Measurements from ENCODE around the gene NRIP3.
A peak's percentile ranks its signal among the peaks of the same experiment; 100 is the strongest.

The NRIP3 gene

DNA sequence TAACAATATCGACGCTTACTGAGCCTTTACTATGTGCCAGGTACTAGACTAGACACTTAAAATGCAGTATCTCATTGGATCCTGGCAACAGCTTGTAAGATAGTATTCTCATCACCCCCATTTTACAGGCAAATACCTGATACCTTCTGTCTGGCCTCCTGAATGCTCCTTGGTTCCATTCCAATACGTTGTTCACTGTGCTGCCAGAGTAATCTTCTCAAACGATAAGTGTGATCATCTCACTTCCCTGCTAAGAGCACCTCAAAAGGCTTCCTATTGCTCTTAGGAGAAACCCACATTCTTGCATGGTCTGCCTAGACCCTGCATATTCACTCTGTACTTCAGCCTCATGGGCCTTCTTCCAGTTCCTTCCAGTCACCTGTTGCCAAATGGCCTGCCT, 1.3 kb upstream of the NRIP3 start:
- Histone ChIP-seq H2BK120ac (ENCODE audit: low read depth, low read length) (no peak overlapping the region), H2BK15ac (replicated peaks; ENCODE audit: low read depth) (no peak overlapping the region), H4K5ac (ENCODE audit: low read length) (no peak overlapping the region), H3K79me1 (ENCODE audit: low read length) (no peaks in the 10 kb centered on the region), H3K23ac (ENCODE audit: low read length) (no peak overlapping the region), H3K36me3 (ENCODE audit: control insufficient read depth, insufficient read depth, low read length) (no peaks in the 10 kb centered on the region), H3K4me3 (ENCODE audit: low read length) (no peak overlapping the region), H3K4ac (ENCODE audit: low read depth, low read length) (no peak overlapping the region), H3K4me1 (ENCODE audit: control insufficient read depth, low read depth, low read length) (no peaks in the 10 kb centered on the region), H3K4me2 (ENCODE audit: low read length) (no peak overlapping the region), H3K79me2 (ENCODE audit: control insufficient read depth, insufficient read depth, low read length) (no peaks in the 10 kb centered on the region), H3K18ac (ENCODE audit: low read length) (no peak overlapping the region), H2AK5ac (ENCODE audit: low read length) (no peak overlapping the region), H3K56ac (ENCODE audit: low read length) (no peak overlapping the region), H3K9ac (ENCODE audit: low read length) (no peak overlapping the region), H2BK5ac (ENCODE audit: low read length) (no peak overlapping the region), H4K8ac (ENCODE audit: low read depth, low read length) (no peak overlapping the region), H3K27me3 (ENCODE audit: insufficient read depth, low read length, poor library complexity) (peaks cover 29% of the 10 kb centered on the region), H3K27ac (ENCODE audit: low read depth, low read length) (no peak overlapping the region)
- DNase-seq: no peak
- no CpG with 5 or more reads among the region's 4 CpGs for WGBS (ENCODE audit: extremely low coverage, insufficient coverage, low lambda C conversion rate)

DNA sequence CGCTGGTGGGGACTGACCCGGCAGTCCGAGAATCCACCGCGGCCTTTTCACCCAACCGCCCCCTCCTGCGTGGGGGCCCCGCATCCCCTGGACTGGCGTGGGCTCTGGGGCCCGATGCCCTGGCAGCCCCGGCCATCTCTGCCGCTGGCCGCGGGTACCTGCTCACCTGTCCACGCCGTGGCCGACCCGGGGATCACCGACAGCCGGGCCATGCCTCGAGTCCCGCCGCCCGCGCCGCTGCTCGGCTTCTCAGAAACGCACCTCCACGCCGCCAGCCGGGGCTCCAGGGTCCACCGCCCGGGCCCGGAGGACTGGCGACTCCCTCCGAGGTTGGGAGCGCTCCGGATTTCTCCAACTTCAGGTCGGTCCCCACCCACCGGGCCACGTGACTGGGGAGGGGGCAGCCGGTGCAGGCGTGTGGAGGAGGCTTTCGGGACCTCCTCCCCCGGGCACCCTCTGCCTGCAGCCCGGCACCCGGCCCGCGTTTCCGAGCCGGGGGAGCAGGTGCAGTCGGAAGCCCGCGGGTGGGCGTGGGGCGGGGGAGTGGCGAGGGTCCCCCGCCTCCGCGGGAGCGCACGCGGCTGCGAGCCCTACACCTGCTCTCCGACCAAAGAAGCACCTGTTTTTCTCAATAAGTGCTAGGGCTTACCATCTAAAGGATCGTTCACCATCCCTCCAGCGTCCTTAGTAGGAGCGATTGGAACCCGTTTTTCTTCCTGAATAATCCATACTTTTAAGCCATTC, 554 bp upstream of the NRIP3 start:
- no CpG with 5 or more reads among the region's 69 CpGs for WGBS (ENCODE audit: extremely low coverage, insufficient coverage, low lambda C conversion rate)
- Histone ChIP-seq H3K4me3 (ENCODE audit: low read length) (no peak overlapping the region), H3K23ac (ENCODE audit: low read length) (no peak overlapping the region), H2BK120ac (ENCODE audit: low read depth, low read length) (no peak overlapping the region), H3K4me1 (ENCODE audit: control insufficient read depth, low read depth, low read length) (no peaks in the 10 kb centered on the region), H2BK15ac (replicated peaks; ENCODE audit: low read depth) (no peak overlapping the region), H3K27me3 (ENCODE audit: insufficient read depth, low read length, poor library complexity) (peaks cover 29% of the 10 kb centered on the region), H4K5ac (ENCODE audit: low read length) (no peak overlapping the region), H4K8ac (ENCODE audit: low read depth, low read length) (no peak overlapping the region), H3K4ac (ENCODE audit: low read depth, low read length) (no peak overlapping the region), H3K4me2 (ENCODE audit: low read length) (peak overlapping the region; percentile 43), H3K36me3 (ENCODE audit: control insufficient read depth, insufficient read depth, low read length) (no peaks in the 10 kb centered on the region), H3K27ac (ENCODE audit: low read depth, low read length) (no peak overlapping the region), H2AK5ac (ENCODE audit: low read length) (no peak overlapping the region), H3K56ac (ENCODE audit: low read length) (no peak overlapping the region), H3K79me2 (ENCODE audit: control insufficient read depth, insufficient read depth, low read length) (no peaks in the 10 kb centered on the region), H3K79me1 (ENCODE audit: low read length) (no peaks in the 10 kb centered on the region), H3K18ac (ENCODE audit: low read length) (no peak overlapping the region), H2BK5ac (ENCODE audit: low read length) (no peak overlapping the region), H3K9ac (ENCODE audit: low read length) (no peak overlapping the region)
- DNase-seq: peak; percentile 28

DNA sequence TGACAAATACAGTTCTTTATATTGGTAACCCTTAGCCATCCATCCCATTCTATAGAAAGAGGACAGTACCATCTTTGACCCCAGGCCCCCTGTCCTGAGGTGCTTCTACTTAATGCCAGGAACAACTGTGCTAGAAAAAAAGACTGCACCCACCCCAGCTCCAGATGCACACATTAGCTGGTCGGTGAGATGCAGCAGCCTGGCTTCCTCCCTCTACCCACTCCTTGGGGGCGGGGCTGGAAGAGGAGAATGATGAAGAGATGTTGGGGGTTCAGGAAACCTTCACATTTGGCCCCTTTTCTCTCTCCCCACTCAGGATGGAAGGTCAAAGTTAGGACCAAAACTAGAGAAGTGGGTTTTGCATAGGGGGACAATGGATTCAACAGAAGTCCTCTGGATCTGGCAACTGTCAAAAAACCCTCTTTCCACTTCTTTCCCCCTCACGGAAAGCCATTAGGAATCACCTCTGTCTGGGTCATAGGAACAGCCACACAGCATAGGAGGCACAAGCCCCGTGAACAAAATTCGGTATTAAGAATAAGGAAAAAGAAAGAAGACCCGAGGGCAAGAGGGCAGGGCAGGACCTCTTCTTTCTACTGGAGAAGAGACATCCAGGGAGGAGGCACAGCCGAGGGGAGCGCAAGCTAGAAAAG, 755 bp downstream of the NRIP3 start:
- H3K4ac ChIP-seq (ENCODE audit: low read depth, low read length): no peak overlapping the region
- H2AK5ac ChIP-seq (ENCODE audit: low read length): no peak overlapping the region
- peak overlapping the region; percentile 50 for H3K23ac ChIP-seq (ENCODE audit: low read length)
- peak overlapping the region; percentile 27 for H3K9ac ChIP-seq (ENCODE audit: low read length)
- H2BK15ac ChIP-seq (replicated peaks; ENCODE audit: low read depth): no peak overlapping the region
- peaks cover 29% of the 10 kb centered on the region for H3K27me3 ChIP-seq (ENCODE audit: insufficient read depth, low read length, poor library complexity)
- peak overlapping the region; percentile 50 for H3K56ac ChIP-seq (ENCODE audit: low read length)
- H3K4me3 ChIP-seq (ENCODE audit: low read length): no peak overlapping the region
- no peak overlapping the region for H3K27ac ChIP-seq (ENCODE audit: low read depth, low read length)
- no peaks in the 10 kb centered on the region for H3K4me1 ChIP-seq (ENCODE audit: control insufficient read depth, low read depth, low read length)
- DNase-seq: no peak
- no CpG with 5 or more reads among the region's 8 CpGs for WGBS (ENCODE audit: extremely low coverage, insufficient coverage, low lambda C conversion rate)
- no peaks in the 10 kb centered on the region for H3K79me2 ChIP-seq (ENCODE audit: control insufficient read depth, insufficient read depth, low read length)
- no peak overlapping the region for H2BK5ac ChIP-seq (ENCODE audit: low read length)
- no peaks in the 10 kb centered on the region for H3K79me1 ChIP-seq (ENCODE audit: low read length)
- no peak overlapping the region for H3K18ac ChIP-seq (ENCODE audit: low read length)
- H4K8ac ChIP-seq (ENCODE audit: low read depth, low read length): no peak overlapping the region
- H4K5ac ChIP-seq (ENCODE audit: low read length): no peak overlapping the region
- no peaks in the 10 kb centered on the region for H3K36me3 ChIP-seq (ENCODE audit: control insufficient read depth, insufficient read depth, low read length)
- peak overlapping the region; percentile 11 for H3K4me2 ChIP-seq (ENCODE audit: low read length)
- no peak overlapping the region for H2BK120ac ChIP-seq (ENCODE audit: low read depth, low read length)

DNA sequence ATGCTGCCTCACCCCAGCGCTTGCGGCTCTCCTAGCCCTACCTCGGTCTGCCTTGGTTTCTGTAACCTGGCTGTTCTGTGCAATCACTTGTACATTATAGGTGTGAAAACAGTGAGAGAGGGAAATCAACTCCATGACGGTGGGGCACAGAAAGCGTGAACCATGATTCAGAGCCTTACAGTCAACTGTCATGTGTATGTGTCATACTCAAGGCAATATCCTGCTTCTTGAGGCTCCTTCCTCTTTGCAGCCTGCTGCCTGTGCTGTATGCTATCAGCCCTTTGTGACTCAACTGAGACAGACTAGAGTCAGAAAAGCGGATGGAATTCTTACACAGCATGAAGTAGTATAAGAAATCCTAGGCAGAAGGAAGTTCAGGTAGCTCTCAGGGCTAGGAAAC, 2.1 kb downstream of the NRIP3 start:
- no peak overlapping the region for H3K56ac ChIP-seq (ENCODE audit: low read length)
- H3K27ac ChIP-seq (ENCODE audit: low read depth, low read length): no peak overlapping the region
- H3K23ac ChIP-seq (ENCODE audit: low read length): no peak overlapping the region
- H2BK120ac ChIP-seq (ENCODE audit: low read depth, low read length): no peak overlapping the region
- no peak overlapping the region for H3K18ac ChIP-seq (ENCODE audit: low read length)
- WGBS (ENCODE audit: extremely low coverage, insufficient coverage, low lambda C conversion rate): no CpG with 5 or more reads among the region's 6 CpGs
- H3K4me2 ChIP-seq (ENCODE audit: low read length): no peak overlapping the region
- H2AK5ac ChIP-seq (ENCODE audit: low read length): no peak overlapping the region
- no peaks in the 10 kb centered on the region for H3K4me1 ChIP-seq (ENCODE audit: control insufficient read depth, low read depth, low read length)
- no peaks in the 10 kb centered on the region for H3K79me2 ChIP-seq (ENCODE audit: control insufficient read depth, insufficient read depth, low read length)
- H2BK5ac ChIP-seq (ENCODE audit: low read length): no peak overlapping the region
- no peak overlapping the region for H2BK15ac ChIP-seq (replicated peaks; ENCODE audit: low read depth)
- no peak overlapping the region for H3K9ac ChIP-seq (ENCODE audit: low read length)
- peak; percentile 32 for DNase-seq
- no peak overlapping the region for H4K8ac ChIP-seq (ENCODE audit: low read depth, low read length)
- H3K79me1 ChIP-seq (ENCODE audit: low read length): no peaks in the 10 kb centered on the region
- no peak overlapping the region for H3K4me3 ChIP-seq (ENCODE audit: low read length)
- no peak overlapping the region for H4K5ac ChIP-seq (ENCODE audit: low read length)
- no peaks in the 10 kb centered on the region for H3K36me3 ChIP-seq (ENCODE audit: control insufficient read depth, insufficient read depth, low read length)
- no peak overlapping the region for H3K4ac ChIP-seq (ENCODE audit: low read depth, low read length)
- H3K27me3 ChIP-seq (ENCODE audit: insufficient read depth, low read length, poor library complexity): peaks cover 29% of the 10 kb centered on the region

DNA sequence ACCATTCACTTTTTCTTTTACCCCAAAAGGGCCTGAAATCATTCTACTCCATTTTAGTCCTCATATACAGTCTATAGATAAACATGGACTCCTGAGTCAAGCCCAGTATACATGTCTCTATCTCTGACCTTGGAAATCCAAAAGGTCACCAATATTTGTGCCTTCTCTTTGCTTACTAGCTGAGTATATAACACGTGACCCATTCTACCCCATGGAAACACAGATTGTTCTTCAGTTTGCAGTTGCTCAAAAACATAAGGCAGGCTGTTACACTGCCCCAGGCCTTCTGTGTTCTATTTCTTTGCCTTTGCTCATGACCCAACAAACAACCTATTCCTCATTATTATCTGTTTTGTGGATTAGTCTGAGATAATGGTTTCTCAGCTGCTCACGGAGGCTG, 5.8 kb downstream of the NRIP3 start:
- no peak overlapping the region for H4K5ac ChIP-seq (ENCODE audit: low read length)
- DNase-seq: no peak
- no peak overlapping the region for H3K23ac ChIP-seq (ENCODE audit: low read length)
- H3K4me1 ChIP-seq (ENCODE audit: control insufficient read depth, low read depth, low read length): no peaks in the 10 kb centered on the region
- H3K27ac ChIP-seq (ENCODE audit: low read depth, low read length): no peak overlapping the region
- H3K9ac ChIP-seq (ENCODE audit: low read length): no peak overlapping the region
- H3K79me2 ChIP-seq (ENCODE audit: control insufficient read depth, insufficient read depth, low read length): no peaks in the 10 kb centered on the region
- H4K8ac ChIP-seq (ENCODE audit: low read depth, low read length): no peak overlapping the region
- no peak overlapping the region for H2BK5ac ChIP-seq (ENCODE audit: low read length)
- no peak overlapping the region for H3K4me2 ChIP-seq (ENCODE audit: low read length)
- H3K18ac ChIP-seq (ENCODE audit: low read length): no peak overlapping the region
- H3K4me3 ChIP-seq (ENCODE audit: low read length): no peak overlapping the region
- H3K36me3 ChIP-seq (ENCODE audit: control insufficient read depth, insufficient read depth, low read length): no peaks in the 10 kb centered on the region
- no peak overlapping the region for H2BK15ac ChIP-seq (replicated peaks; ENCODE audit: low read depth)
- H3K27me3 ChIP-seq (ENCODE audit: insufficient read depth, low read length, poor library complexity): peaks cover 4% of the 10 kb centered on the region
- H3K4ac ChIP-seq (ENCODE audit: low read depth, low read length): no peak overlapping the region
- no peak overlapping the region for H2AK5ac ChIP-seq (ENCODE audit: low read length)
- no CpG with 5 or more reads among the region's 2 CpGs for WGBS (ENCODE audit: extremely low coverage, insufficient coverage, low lambda C conversion rate)
- H3K79me1 ChIP-seq (ENCODE audit: low read length): no peaks in the 10 kb centered on the region
- H2BK120ac ChIP-seq (ENCODE audit: low read depth, low read length): no peak overlapping the region
- H3K56ac ChIP-seq (ENCODE audit: low read length): no peak overlapping the region

Data from mesendoderm (in vitro differentiated cells).